GM12801 (cell line): Measurements from ENCODE around the gene TIGD6.

ENCODE experiments used
- CTCF ChIP-seq: IDR thresholded peaks from one replicate; pipeline ENCODE4 v1.5.1; 2011; ENCODE audit warnings: control low read depth; ENCODE audit not compliant: insufficient read length; ENCODE audit errors: extremely low read depth

TIGD6 gene

DNA sequence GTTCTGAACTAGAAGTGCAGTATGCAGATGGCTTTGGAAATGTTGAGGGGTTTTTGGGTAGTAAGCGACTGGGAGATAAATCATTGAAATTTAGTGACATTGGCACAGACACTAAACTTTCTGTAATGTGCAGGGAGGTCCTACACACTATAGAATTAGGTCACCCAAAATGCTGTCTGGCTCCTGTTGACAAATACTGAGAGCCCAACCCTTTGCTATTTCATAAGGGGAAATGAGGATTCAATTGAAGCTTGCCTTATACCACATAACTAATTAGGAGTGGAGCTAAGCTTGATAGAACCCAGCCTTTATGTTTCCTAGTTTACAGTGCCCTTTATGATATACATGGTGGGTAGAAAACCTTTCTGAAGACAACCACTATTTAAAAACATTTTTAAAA is 22.7 kb upstream of the TIGD6 start:
- TF ChIP-seq CTCF, result no peak

DNA sequence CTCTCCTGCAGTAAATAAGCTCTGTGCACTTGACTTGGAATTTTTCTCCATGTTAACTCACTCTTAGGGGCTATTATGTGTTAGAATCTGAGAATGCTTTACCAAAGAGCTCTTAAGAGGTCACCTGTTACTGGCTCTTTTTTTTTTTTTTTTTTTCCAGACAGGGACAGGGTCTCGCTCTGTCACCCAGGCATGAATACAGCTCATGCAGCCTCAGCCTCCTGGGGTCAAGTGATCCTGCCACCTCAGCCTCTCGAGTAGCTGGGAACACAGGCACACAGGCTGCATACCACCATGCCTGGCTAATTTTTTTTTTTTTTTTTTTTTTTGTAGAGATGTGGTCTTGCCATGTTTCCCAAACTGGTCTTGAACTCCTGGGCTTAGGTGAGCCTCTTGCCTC is 22.2 kb upstream of the TIGD6 start:
- TF ChIP-seq CTCF, result no peak

GRCh38 chr5:150022158-150022531 is 21.7 kb upstream of the TIGD6 start:
- TF ChIP-seq CTCF, result no peak

DNA sequence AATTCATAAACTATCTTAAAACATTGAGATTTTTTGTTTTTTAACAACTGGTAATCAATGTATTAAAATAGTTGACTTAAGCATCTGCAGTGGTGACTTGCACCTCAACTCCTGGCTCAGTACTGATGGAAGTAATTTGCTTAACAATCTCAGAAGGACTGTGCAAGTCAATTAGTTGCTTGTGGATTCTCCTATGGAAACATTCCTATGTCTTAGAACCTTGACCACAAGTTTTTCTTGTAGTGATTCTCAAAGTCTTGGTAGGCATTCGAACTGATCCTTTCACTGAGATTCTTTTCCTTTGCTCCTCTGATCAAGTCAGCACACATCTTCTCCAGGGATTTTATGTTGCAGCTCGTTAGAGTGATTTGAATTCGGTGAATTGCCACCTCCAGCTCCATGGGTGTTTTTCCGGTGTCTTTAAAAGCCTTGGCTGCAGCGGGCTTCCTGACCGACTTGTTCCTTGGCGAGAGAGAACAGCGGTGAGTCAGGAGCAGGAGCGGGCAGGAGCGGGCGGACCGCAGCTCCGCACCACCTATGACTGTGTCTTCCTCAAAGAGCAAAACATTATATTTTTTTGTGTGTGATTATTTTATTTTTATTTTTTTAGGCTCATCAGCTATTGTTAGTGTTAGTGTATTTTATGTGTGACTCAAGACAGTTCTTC is 21.2 kb upstream of the TIGD6 start:
- TF ChIP-seq CTCF, result no peak

- TF ChIP-seq CTCF, result no peak
Observed at GRCh38 chr5:150020249-150020648, 19.8 kb upstream of the TIGD6 start.

DNA sequence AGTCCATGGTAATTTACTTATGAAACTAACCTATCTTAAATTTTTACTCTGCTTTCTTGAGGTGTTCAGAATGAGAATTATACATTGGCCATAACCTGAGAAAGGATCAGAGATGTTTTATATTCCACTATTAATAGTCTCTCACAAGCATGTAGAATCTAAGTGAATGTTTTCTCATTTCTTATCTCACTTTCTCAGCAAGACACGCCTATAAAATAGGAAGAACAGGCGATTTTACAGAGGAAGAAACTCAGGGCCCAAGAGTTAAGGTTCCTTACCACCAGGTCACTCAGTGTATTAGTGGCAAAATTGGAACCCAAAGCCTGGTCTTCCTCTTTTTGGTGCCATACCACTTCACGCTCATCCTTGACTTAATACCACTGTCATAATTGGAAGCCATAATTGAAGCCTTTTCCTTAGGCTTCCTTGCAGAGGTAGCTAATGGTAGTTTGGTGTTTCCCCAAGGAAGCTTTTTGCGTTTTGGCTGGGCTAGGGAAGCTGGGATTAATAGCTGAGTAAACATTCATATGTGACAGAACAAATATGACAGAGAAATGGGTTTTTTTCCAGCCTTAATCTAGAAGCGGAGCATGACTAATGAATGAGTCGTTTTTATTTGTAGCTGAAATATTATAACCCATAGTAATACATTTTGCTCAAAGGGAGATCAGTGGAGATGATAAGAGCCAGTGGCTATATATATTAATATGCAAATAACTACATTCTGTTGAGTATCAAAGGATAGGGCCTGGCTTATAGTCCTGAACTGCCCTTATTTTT is 17.0 kb upstream of the TIGD6 start:
- no peak for TF ChIP-seq CTCF

GRCh38 chr5:150016537-150016936 is 16.1 kb upstream of the TIGD6 start:
- no peak for TF ChIP-seq CTCF
